RWPE2 (cell line): ENCODE measurements around the gene MCRS1.

ENCODE experiments used
- ATAC-seq: fragments of 200-7000 bp; cut with Tn5 transposase; 3 replicates; pipeline ENCODE4 v1.9.1; 2021; ENCODE audit warnings: low read depth
- DNase-seq: peaks from one replicate; pipeline ENCODE4 v3.0.0-alpha.2; 2020; ENCODE audit warnings: low spot score
- H3K27ac ChIP-seq: fragments of 450-650 bp; 2 replicates; pipeline ENCODE4 v1.5.1; 2017; ENCODE audit warnings: mild to moderate bottlenecking; ENCODE audit not compliant: poor library complexity, severe bottlenecking
- H3K27me3 ChIP-seq: fragments of 250-450 bp; sonication (Bioruptor Pico); 2 replicates; pipeline ENCODE4 v1.5.1; 2021; ENCODE audit warnings: mild to moderate bottlenecking, moderate library complexity; ENCODE audit not compliant: insufficient read depth, poor library complexity, severe bottlenecking
- H3K36me3 ChIP-seq: fragments of 250-450 bp; sonication (Bioruptor Pico); 2 replicates; pipeline ENCODE4 v1.5.1; 2020; ENCODE audit warnings: low read depth, mild to moderate bottlenecking, moderate library complexity
- H3K4me1 ChIP-seq: fragments of 250-450 bp; sonication (Bioruptor Pico); 2 replicates; pipeline ENCODE4 v1.5.1; 2021; ENCODE audit warnings: mild to moderate bottlenecking, moderate library complexity; ENCODE audit not compliant: insufficient read depth, poor library complexity, severe bottlenecking
- H3K4me3 ChIP-seq: fragments of 250-450 bp; sonication (Bioruptor Pico); 2 replicates; pipeline ENCODE4 v1.5.1; 2021; ENCODE audit warnings: mild to moderate bottlenecking, moderate library complexity; ENCODE audit not compliant: severe bottlenecking
- H3K9me3 ChIP-seq: fragments of 250-450 bp; sonication (Bioruptor Pico); 2 replicates; pipeline ENCODE4 v1.5.1; 2021; ENCODE audit warnings: mild to moderate bottlenecking, moderate library complexity; ENCODE audit not compliant: severe bottlenecking
- CTCF ChIP-seq: fragments of 450-650 bp; IDR thresholded peaks from one replicate; pipeline ENCODE4 v1.5.1; 2017; ENCODE audit warnings: mild to moderate bottlenecking, moderate library complexity; ENCODE audit not compliant: poor library complexity, severe bottlenecking

Gene MCRS1

GRCh38 chr12:49521389-49521788 lies 46.6 kb downstream of the MCRS1 start:
- H3K27me3 ChIP-seq = no peaks in the 10 kb centered on the region
- no peaks in the 10 kb centered on the region for H3K4me1 ChIP-seq
- H3K27ac ChIP-seq = no peak overlapping the region
- H3K4me3 ChIP-seq = no peak overlapping the region
- peaks cover 88% of the 10 kb centered on the region for H3K36me3 ChIP-seq
- no peaks in the 10 kb centered on the region for H3K9me3 ChIP-seq
- no peak for DNase-seq
- ATAC-seq = no peak
- no peak for TF ChIP-seq CTCF

GRCh38 chr12:49519574-49519936 lies 48.4 kb downstream of the MCRS1 start:
- Histone ChIP-seq H3K9me3 (no peaks in the 10 kb centered on the region), H3K4me1 (peaks cover 10% of the 10 kb centered on the region), H3K4me3 (no peak overlapping the region), H3K27me3 (no peaks in the 10 kb centered on the region), H3K27ac (no peak overlapping the region), H3K36me3 (peaks cover 77% of the 10 kb centered on the region)
- DNase-seq = no peak
- no peak for TF ChIP-seq CTCF
- ATAC-seq = no peak

GRCh38 chr12:49518914-49519573 lies 48.9 kb downstream of the MCRS1 start:
- H3K4me1 ChIP-seq = peaks cover 14% of the 10 kb centered on the region
- H3K36me3 ChIP-seq = peaks cover 75% of the 10 kb centered on the region
- no peaks in the 10 kb centered on the region for H3K9me3 ChIP-seq
- no peaks in the 10 kb centered on the region for H3K27me3 ChIP-seq
- ATAC-seq = no peak
- no peak overlapping the region for H3K4me3 ChIP-seq
- H3K27ac ChIP-seq = no peak overlapping the region
- DNase-seq = no peak
- TF ChIP-seq CTCF = no peak

GRCh38 chr12:49515266-49515665 lies 52.7 kb downstream of the MCRS1 start:
- no peak for DNase-seq
- Histone ChIP-seq H3K27ac (peak overlapping the region; percentile 41), H3K4me3 (no peak overlapping the region), H3K4me1 (peaks cover 31% of the 10 kb centered on the region), H3K9me3 (no peaks in the 10 kb centered on the region), H3K27me3 (no peaks in the 10 kb centered on the region), H3K36me3 (peaks cover 39% of the 10 kb centered on the region)
- peak; percentile 87 for ATAC-seq
- no peak for TF ChIP-seq CTCF

GRCh38 chr12:49512546-49512945 lies 55.4 kb downstream of the MCRS1 start:
- DNase-seq (no peak), ATAC-seq (no peak)
- H3K4me3 ChIP-seq = no peak overlapping the region
- TF ChIP-seq CTCF = no peak
- H3K27me3 ChIP-seq = no peaks in the 10 kb centered on the region
- no peaks in the 10 kb centered on the region for H3K9me3 ChIP-seq
- H3K27ac ChIP-seq = peak overlapping the region; percentile 44
- H3K4me1 ChIP-seq = peaks cover 35% of the 10 kb centered on the region
- peaks cover 23% of the 10 kb centered on the region for H3K36me3 ChIP-seq
